Gastroesophageal sphincter (tissue), 3 donors: Measurements from ENCODE around the gene OPCML.

Experiments
- EP300 ChIP-seq: sonication (generic); formaldehyde crosslinking; IDR thresholded peaks from one replicate; pipeline ENCODE4 v1.6.1; 2017; ENCODE audit warnings: antibody characterized with exemption, mild to moderate bottlenecking
- POLR2A ChIP-seq, 2 donors: fragments of 450-650 bp; IDR thresholded peaks; one replicate each; pipeline ENCODE4 v1.6.1; 2017; ENCODE audit warnings: antibody characterized with exemption in 2 of 2, mild to moderate bottlenecking in 2 of 2, moderate library complexity in 1 of 2
- POLR2AphosphoS5 ChIP-seq: sonication (generic); formaldehyde crosslinking; IDR thresholded peaks from one replicate; pipeline ENCODE4 v1.6.1; 2017; ENCODE audit warnings: antibody characterized with exemption
- TF ChIP-seq, protein P1 (sequence below), 4 experiments: fragments of 200-600 bp in 2 of 4; fragments of 450-650 bp in 2 of 4; sonication (generic) in 1 of 4; IDR thresholded peaks; one replicate each; pipeline ENCODE4 v1.5.1; 2017 to 2019; ENCODE audit warnings: antibody characterized with exemption in 4 of 4, mild to moderate bottlenecking in 2 of 4, moderate library complexity in 2 of 4

DNA sequence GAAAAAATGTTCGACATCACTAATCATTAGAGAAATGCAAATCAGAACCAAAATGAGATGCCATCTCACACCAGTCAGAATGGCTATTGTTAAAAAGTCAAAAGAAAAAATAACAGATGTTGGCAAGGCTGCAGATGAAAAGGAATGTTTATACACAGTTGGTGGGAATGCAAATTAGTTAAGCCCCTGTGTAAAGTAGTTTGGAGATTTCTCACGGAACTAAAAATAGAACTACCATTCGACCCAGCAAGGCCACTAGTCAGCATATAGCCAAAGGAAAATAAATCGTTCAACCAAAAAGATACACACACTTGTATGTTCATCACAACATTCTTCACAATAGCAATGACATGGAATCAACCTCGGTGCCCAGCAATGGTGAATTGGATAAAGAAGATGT is 503.2 kb downstream of the OPCML start:
- TF ChIP-seq, protein P1, sequence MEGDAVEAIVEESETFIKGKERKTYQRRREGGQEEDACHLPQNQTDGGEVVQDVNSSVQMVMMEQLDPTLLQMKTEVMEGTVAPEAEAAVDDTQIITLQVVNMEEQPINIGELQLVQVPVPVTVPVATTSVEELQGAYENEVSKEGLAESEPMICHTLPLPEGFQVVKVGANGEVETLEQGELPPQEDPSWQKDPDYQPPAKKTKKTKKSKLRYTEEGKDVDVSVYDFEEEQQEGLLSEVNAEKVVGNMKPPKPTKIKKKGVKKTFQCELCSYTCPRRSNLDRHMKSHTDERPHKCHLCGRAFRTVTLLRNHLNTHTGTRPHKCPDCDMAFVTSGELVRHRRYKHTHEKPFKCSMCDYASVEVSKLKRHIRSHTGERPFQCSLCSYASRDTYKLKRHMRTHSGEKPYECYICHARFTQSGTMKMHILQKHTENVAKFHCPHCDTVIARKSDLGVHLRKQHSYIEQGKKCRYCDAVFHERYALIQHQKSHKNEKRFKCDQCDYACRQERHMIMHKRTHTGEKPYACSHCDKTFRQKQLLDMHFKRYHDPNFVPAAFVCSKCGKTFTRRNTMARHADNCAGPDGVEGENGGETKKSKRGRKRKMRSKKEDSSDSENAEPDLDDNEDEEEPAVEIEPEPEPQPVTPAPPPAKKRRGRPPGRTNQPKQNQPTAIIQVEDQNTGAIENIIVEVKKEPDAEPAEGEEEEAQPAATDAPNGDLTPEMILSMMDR (IDR thresholded peaks at IDR 0.05): no peak
- TF ChIP-seq EP300: no peak
- TF ChIP-seq POLR2A (IDR thresholded peaks at IDR 0.05): no peak
- TF ChIP-seq POLR2AphosphoS5: no peak
